HG03575 (cell line): ENCODE data around the gene CDC6.

Source experiments
- ATAC-seq: cut with Tn5 transposase; IDR thresholded peaks from one replicate; pipeline ENCODE4 v1.9.1; 2021; ENCODE audit not compliant: unreplicated experiment, insufficient number of reproducible peaks, low FRiP score; ENCODE audit errors: extremely low read depth

The CDC6 gene

DNA sequence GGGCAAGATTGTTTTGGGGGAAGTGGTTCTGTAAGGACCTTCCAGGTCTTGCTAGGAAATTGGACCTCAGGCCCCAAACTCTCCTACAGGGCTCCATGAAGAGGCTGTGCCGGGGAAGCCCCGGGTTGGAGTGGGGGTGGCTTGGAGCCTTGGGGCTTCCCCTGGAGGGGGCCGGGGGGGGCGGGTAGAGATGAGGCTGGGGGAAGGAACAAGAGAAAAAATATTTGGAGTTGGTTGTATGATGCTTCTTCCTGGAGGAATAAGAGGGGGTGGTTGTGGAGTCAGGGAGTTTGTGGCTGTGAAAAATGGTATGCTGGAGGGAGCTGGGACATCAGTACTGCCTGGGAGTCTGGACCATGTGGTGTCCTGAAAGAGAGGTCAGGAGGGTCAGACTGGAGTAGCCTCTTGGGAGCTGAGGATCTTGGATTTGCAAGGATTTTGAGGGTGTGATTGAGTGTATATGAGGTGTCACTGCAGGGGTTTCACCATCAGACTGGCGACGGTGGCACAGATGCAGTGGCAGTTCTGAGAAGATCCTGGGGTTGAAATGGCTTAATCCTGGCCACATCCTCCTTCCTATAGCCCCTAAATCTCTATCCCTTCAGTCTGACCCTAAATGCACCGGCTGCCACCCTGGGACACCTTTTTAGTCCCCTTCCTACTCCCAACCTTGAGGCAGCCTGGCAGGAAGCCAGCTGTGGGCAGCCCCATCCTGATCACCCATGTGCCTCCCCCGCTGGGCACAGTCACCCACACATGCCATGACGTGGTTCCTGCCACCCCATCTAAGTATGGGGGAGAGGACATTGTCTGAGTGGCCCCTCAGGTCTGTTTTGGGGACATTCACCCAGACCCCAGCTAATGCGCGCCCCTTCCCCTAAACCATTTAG, 32.2 kb downstream of the CDC6 start:
- no peak for ATAC-seq

GRCh38 chr17:40320756-40321523, 33.3 kb downstream of the CDC6 start:
- ATAC-seq = no peak

DNA sequence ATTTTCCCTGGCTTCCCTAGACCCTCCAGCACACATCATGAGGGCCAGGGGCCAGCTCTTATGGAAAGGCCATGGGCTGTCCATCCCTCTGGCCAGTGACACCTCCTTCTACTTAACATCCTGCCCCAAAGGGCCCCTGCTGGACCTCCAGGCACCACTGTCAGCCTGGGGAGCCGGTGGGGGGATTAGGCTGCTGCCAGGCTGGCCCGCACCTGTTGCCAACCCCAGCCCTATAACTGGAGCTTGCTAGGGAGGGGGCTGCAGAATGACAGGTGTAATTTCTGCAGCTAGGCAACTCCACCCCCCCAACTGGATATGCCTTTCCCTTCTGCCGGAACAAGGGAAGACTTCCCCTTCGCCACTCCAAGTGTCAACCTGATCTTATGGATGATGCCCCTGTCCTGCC, 33.8 kb downstream of the CDC6 start:
- ATAC-seq = no peak

DNA sequence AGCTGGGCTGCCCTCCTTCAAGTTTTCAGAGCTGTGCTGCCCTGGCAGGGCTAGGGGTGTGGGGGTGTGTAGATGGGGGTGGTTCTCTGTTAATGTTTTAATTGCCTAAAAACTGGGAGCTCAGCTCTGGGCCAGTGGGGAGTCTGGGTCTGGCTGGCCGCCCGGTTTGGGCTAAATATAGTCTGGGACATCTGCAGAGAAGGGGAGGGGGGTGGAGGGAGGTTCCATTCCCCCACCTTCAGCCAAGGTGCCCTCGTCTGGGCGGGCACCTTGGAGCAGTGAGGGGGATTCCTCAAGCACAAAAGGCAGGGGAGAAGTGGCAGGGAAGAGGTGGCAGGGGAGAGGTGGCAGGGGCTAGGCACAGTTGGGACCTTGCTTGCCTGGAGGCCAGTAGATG, 34.3 kb downstream of the CDC6 start:
- ATAC-seq = no peak

- no peak for ATAC-seq
These were observed 35.0 kb downstream of the CDC6 start for GRCh38 chr17:40322358-40323315.

DNA sequence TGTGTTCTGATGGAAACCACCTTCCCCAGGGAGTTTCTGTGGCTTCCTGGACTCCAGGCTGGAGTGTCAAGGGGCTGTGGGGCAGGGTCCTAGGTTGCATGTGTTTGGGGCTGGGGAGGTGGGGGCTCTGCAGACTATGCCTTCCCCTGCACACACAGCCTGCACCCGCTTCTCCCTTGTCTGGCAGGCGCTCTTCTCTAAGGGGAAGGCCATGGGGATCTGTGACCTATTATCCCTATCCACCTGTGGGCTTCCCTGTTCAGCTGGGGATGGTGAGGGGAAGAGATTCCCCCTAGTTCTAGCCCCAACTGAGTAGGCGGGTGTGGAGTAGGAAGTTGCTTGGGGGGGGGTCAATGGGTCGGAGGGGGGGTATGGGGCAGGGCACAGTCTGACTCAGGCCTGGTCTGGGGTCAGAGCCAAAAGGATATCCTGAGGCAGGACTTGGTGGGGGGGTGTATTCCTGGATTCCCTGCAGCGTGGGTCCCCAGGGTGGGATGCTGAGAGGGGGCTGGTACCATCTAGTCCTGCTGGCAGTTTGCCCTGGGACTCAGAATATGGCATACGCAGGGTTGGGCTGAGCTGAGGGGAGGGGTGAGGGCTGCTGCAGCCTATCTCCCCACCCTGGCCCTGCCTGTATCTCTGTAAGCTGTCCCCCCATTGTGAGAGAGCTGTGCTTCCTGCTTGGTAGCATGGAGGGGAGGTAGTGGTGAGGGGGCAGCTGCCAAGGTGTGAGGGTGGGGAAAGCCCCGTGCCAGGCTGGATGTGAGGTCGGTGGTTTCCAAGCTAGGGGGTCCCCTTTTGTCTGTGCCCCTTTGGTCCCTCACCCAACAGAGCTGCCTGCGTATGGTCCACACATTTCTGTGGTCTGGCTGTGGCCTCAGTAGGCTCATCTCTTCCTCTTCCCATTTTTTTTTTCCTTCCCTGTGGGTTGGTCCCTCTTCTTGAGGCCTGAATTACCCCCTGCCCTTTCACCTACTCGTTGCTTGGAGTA, 36.0 kb downstream of the CDC6 start:
- no peak for ATAC-seq

GRCh38 chr17:40325156-40326013, 37.7 kb downstream of the CDC6 start:
- ATAC-seq = no peak

DNA sequence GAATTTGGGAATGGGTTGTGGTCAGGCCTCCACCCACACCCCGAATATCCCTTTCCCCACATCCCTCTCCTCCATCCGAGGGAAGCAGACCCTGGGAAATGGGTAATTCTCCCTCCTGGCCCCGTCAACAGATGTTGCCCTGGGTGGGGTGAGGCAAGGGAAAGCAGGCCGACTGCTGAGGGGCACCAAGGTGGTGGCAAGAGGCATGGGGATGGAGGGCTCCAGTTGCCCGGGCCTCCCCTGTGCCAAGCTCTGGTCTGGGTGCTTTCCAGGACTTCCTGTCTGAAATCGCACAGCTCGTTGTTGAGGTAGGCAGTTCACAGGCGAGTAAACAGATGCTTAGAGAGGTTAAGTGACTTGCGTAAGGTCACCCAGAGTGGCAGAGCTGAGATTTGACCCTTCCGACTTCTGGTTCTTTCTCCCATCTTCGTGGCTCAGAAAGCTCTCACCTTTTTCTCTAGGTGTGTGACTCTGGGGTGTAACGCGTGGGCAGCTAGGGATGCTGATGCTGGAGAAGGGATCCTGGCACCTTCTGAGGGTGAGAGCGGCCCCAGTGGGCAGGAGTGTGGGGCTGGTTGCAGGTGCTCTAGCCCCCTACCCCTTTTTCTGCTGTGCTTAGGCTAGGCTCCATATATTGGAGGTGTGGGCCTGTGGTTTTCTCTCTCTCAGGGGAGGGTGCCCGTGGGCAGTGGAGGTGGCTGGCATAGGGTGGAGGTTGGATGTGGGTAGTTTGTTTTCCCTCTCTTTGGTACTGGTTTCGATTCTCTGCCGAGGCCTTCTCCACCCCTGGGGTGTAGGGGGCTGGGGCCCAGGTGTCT, 38.5 kb downstream of the CDC6 start:
- ATAC-seq = no peak

DNA sequence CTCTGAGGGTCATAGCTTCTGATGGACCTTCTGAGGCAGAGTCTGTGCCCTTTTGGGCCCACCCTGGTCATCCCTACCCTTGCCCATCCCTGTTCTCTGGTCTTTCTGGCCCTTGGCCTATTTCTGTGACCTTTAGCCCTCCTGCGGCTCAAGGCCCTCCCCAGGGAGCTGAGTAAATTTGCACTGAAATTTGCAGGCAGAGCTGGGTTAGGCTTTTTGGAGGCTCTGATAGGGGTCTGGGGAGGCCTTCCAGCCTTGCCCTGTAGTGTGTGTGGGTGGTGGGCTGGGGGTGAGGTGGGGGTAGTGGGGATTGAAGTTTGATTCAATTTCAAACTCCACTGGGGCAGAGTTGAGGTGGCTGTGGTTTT, 39.1 kb downstream of the CDC6 start:
- no peak for ATAC-seq

- ATAC-seq = no peak
These were observed 39.6 kb downstream of the CDC6 start for GRCh38 chr17:40327244-40327729.

GRCh38 chr17:40327735-40328385, 40.2 kb downstream of the CDC6 start:
- ATAC-seq = no peak

GRCh38 chr17:40328386-40328766, 40.7 kb downstream of the CDC6 start:
- ATAC-seq = no peak

DNA sequence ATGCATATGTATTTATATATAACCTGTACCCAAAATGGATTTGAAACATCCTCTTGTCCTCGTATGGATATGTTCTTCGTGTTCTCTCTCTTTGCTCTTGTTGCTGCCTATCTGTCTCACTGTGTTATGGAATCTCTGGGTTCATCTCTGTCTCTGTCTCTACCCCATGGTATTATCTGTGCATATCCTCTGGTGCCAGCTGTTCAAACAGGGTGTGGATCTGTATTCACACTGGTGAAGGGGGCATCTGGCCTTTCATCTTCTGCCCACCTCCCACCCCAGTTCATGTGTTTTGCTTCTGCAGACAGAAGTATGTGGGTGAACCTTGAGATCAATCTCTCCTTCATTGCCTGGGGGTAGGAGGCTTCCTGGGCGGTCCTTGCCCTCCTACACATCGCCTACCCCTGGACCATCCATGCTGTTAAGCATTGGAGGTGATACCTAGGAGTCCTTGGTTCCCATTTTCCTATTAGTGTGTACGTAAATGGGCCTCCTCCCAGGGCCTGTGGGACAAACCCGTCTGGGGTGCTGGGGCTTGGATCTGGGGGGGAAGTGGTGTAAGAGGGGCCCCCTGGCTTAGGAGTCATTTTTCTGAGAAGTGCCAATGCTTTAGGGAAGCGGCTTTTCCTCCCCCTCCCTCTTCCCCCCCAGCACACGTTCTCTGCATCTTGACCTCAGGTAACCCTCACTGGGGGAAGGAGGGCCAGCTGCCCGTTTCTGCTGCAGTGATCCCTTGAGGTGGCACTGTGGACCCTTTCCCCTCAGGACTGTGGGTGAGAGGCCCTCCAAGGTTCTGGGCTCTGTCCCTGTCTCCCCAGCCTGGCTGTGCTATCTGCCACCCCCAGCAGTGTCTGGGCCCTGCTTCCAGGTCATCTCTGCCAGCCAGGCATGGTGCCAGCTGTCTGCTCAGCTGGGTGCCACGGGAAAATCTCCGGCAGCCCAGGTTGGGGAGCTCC, 42.4 kb downstream of the CDC6 start:
- no peak for ATAC-seq

GRCh38 chr17:40330850-40331470, 43.3 kb downstream of the CDC6 start:
- ATAC-seq = no peak
